ENCODE data around the gene FSD2. TPM values are rescaled to one million over a fixed set of nuclear protein-coding genes. Genes with fewer than 3 reads are reported as not detected.
"Not testable (repeated sequence)": the region's sequence is repeated elsewhere in the genome, so short reads cannot be mapped to it uniquely, and the experiment has no call there.

FSD2 gene
- total RNA-seq, 4 donors from 2014 or later: not detected

GRCh38 chr15:82831894-82832600, 26.2 kb upstream of the FSD2 start:
- ATAC-seq (ENCODE audit: low FRiP score): no peak
- no peak for DNase-seq (ENCODE audit: low spot score)
- TF ChIP-seq CTCF (IDR thresholded peaks at IDR 0.05): no peak

GRCh38 chr15:82830427-82831173, 24.7 kb upstream of the FSD2 start:
- no peak for TF ChIP-seq CTCF (IDR thresholded peaks at IDR 0.05)
- no peak for ATAC-seq (ENCODE audit: low FRiP score)
- no peak for DNase-seq (ENCODE audit: low spot score)

GRCh38 chr15:82829234-82829633, 23.4 kb upstream of the FSD2 start:
- TF ChIP-seq CTCF (IDR thresholded peaks at IDR 0.05): no peak
- no peak for DNase-seq (ENCODE audit: low spot score)
- no peak for ATAC-seq (ENCODE audit: low FRiP score)

GRCh38 chr15:82828075-82828474, 22.2 kb upstream of the FSD2 start:
- no peak for TF ChIP-seq CTCF (IDR thresholded peaks at IDR 0.05)
- no peak for ATAC-seq (ENCODE audit: low FRiP score)

GRCh38 chr15:82823049-82823448, 17.2 kb upstream of the FSD2 start:
- DNase-seq (ENCODE audit: low spot score) (no peak), ATAC-seq (ENCODE audit: low FRiP score) (no peak)
- no peak for TF ChIP-seq CTCF (IDR thresholded peaks at IDR 0.05)

More at GRCh38 chr15:82828075-82828474, 22.2 kb upstream of the FSD2 start:
- DNase-seq (ENCODE audit: low spot score): no peak

GRCh38 chr15:82821851-82822250, 16.0 kb upstream of the FSD2 start:
- DNase-seq (ENCODE audit: low spot score); ATAC-seq (ENCODE audit: low FRiP score): not testable (repeated sequence)

- not testable (repeated sequence) for DNase-seq (ENCODE audit: low spot score); ATAC-seq (ENCODE audit: low FRiP score)
Observed at GRCh38 chr15:82821396-82821795, 15.5 kb upstream of the FSD2 start.

GRCh38 chr15:82820128-82820527, 14.3 kb upstream of the FSD2 start:
- no peak for ATAC-seq (ENCODE audit: low FRiP score)
- no peak for TF ChIP-seq CTCF (IDR thresholded peaks at IDR 0.05)

More at GRCh38 chr15:82820128-82820527, 14.3 kb upstream of the FSD2 start:
- no peak for DNase-seq (ENCODE audit: low spot score)

Measured in omental fat pad (tissue), 4 donors.